ENCODE results near the gene MAN2A1.

DNA sequence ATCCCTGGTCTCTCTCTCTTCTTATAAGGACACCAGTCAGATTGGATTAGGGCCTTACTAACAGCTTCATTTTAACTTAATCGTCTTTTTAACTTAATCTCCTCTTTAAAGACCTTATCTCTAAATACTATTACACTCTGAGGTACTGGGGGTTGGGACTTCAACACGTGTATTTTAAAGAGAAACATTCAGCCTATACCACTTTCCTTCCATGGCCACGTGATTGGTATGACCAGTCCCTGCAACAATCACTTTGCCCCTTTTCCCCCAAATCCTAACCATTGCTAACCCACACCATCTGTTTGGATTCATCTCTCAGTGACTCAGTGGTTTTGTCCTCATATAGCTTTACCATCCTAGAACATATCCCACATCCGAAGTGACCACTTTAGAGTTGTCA, 3.8 kb upstream of the MAN2A1 start:
- TF ChIP-seq EZH2 (IDR thresholded peaks at IDR 0.05) (no peak), POLR2AphosphoS5 (IDR thresholded peaks at IDR 0.05; ENCODE audit: borderline replicate concordance, low read depth, low read length) (no peak), FOXP2 (optimal IDR thresholded peaks at IDR 0.05; ENCODE audit: control extremely low read depth, extremely low read length, insufficient read depth) (no peak)

Data from SK-N-MC (cell line).